Activated B cell treated with CpG ODN at 0.5 μM for 24 hours (primary cell): ENCODE data around the gene KCNQ1OT1. TPM values are rescaled to one million over a fixed set of nuclear protein-coding genes. Genes with fewer than 3 reads are reported as not detected.

Experiments used
- ATAC-seq: fragments of 200-7000 bp; cut with Tn5 transposase; one replicate; pipeline ENCODE4 v1.10.0; 2021; ENCODE audit warnings: low read depth, mild to moderate bottlenecking, moderate library complexity
- CTCF ChIA-PET: fragments of 350-600 bp; sonication (Branson Sonifier 250); formaldehyde crosslinking; loops from one replicate; lab custom pipeline; 2021; ENCODE audit warnings: antibody characterized with exemption; lab: Charles Lee
- POLR2A ChIA-PET: fragments of 350-600 bp; sonication (Branson Sonifier 250); formaldehyde crosslinking; loops from one replicate; lab custom pipeline; 2021; ENCODE audit warnings: antibody characterized with exemption; lab: Charles Lee
- DNase-seq: peaks from one replicate; pipeline ENCODE4 v3.0.0; 2022
- H3K27ac Mint-ChIP-seq: one replicate; pipeline ENCODE4 v1.8.0; 2020; ENCODE audit warnings: mixed read lengths
- H3K27me3 Mint-ChIP-seq: one replicate; pipeline ENCODE4 v1.8.0; 2021; ENCODE audit warnings: mixed read lengths
- H3K36me3 Mint-ChIP-seq: one replicate; pipeline ENCODE4 v1.8.0; 2021; ENCODE audit warnings: low read depth, mixed read lengths
- H3K4me1 Mint-ChIP-seq: one replicate; pipeline ENCODE4 v1.8.0; 2021; ENCODE audit warnings: mixed read lengths
- H3K4me3 Mint-ChIP-seq: one replicate; pipeline ENCODE4 v1.8.0; 2020; ENCODE audit warnings: mild to moderate bottlenecking, mixed read lengths
- H3K9me3 Mint-ChIP-seq: one replicate; pipeline ENCODE4 v1.8.0; 2020; ENCODE audit warnings: mixed read lengths
- intact Hi-C: fragments of 100-400 bp; cut with micrococcal nuclease; formaldehyde crosslinking; loops from one replicate; pipeline ENCODE4 v1.15.1; 2024
- total RNA-seq: library from RNA; stranded (reverse); gene quantifications from 2 replicates; pipeline ENCODE4 v1.2.3, GENCODE V29; 2022
- TF ChIP-seq, protein P1 (sequence below): fragments of 200-600 bp; IDR thresholded peaks from one replicate; pipeline ENCODE4 v1.8.0; 2022; ENCODE audit warnings: antibody characterized with exemption, mild to moderate bottlenecking

Gene KCNQ1OT1
- total RNA-seq, 1 donor from 2014 or later = 1.2 TPM

DNA sequence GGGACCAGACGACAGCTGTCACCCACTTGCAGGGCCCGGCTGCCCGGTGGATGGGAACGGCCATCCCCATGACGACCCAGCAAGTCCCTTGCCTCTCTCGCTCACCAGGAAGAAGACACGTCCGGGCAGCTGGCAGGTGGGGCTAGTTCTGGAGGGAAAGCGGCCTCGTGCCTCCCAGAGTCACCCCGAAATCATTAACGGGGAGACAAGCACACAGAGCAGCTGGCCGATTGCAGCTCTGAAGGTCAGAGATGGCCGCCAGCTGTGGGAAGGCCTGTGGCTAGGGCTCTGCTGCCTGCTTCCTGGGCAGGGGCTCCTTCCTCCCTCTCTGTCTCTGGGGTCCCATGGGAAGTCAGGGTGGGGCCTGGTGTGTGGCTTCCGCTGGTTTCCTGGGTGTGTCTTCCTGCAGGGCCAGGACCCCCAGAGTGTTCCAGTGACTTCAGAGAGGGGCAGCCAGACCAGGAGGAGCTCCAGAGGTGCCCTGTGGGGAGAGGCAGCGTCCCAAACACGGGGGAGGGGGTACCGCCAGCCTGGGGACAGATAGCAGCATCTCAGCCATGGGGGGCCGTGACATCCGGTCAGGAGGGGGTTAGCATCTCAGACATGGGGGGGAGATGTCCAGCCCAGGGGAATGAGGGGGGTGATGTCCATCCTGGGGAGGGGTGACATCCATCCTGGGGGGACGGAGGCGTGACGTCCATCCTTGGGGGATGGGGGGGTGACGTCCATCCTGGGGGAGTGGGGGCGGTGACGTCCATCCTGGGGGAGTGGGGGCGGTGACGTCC, 140.1 kb downstream of the KCNQ1OT1 start:
- H3K27me3 Mint-ChIP-seq = no peaks in the 10 kb centered on the region
- CTCF ChIA-PET = no interaction called here
- H3K4me1 Mint-ChIP-seq = peaks cover 22% of the 10 kb centered on the region
- no peaks in the 10 kb centered on the region for H3K9me3 Mint-ChIP-seq
- POLR2A ChIA-PET = no interaction called here
- no peak overlapping the region for H3K27ac Mint-ChIP-seq
- TF ChIP-seq, protein P1, sequence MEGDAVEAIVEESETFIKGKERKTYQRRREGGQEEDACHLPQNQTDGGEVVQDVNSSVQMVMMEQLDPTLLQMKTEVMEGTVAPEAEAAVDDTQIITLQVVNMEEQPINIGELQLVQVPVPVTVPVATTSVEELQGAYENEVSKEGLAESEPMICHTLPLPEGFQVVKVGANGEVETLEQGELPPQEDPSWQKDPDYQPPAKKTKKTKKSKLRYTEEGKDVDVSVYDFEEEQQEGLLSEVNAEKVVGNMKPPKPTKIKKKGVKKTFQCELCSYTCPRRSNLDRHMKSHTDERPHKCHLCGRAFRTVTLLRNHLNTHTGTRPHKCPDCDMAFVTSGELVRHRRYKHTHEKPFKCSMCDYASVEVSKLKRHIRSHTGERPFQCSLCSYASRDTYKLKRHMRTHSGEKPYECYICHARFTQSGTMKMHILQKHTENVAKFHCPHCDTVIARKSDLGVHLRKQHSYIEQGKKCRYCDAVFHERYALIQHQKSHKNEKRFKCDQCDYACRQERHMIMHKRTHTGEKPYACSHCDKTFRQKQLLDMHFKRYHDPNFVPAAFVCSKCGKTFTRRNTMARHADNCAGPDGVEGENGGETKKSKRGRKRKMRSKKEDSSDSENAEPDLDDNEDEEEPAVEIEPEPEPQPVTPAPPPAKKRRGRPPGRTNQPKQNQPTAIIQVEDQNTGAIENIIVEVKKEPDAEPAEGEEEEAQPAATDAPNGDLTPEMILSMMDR = no peak
- DNase-seq (peak; percentile 14), ATAC-seq (no peak)
- no peak overlapping the region for H3K4me3 Mint-ChIP-seq
- intact Hi-C loops = no loop called here
- peaks cover 3% of the 10 kb centered on the region for H3K36me3 Mint-ChIP-seq

DNA sequence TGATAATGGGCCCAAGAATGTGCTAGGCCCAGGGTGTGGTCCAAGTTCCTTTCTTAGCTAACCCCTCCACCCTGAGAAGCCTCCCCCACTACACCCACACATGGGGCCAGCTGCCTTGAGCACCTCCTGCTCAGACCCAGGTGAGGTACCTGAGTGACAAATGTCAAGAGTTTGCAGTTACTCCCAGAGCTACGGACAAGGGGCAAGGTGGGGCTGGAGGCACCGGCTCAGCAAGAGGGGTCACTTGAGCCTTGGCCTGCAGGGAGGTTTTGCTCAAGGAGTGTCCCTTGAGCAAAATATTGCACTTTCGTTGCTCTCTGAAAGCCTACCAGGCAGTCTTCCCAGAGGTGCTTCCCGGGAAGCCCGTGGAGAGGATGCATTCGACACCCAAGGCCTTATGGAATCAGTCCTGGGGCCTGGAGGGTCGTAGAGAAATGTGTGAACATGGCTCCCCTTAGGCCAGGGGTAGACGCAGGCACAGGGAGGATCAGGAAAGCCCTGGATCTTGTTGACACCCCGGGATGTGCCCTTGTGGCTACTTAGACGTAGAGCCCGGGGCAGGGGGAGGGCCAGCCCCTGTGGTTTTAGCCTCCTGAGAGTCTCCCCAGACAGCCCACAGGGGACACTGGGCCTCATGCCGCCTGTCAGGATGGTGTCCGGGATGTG, 140.8 kb downstream of the KCNQ1OT1 start:
- TF ChIP-seq, protein P1 = no peak
- Mint-ChIP-seq H3K27ac (no peak overlapping the region), H3K36me3 (no peaks in the 10 kb centered on the region), H3K27me3 (no peaks in the 10 kb centered on the region), H3K4me1 (peaks cover 22% of the 10 kb centered on the region), H3K4me3 (no peak overlapping the region), H3K9me3 (no peaks in the 10 kb centered on the region)
- ATAC-seq (no peak), DNase-seq (no peak)
- ChIA-PET POLR2A (no interaction called here), CTCF (no interaction called here)
- intact Hi-C loops = no loop called here

DNA sequence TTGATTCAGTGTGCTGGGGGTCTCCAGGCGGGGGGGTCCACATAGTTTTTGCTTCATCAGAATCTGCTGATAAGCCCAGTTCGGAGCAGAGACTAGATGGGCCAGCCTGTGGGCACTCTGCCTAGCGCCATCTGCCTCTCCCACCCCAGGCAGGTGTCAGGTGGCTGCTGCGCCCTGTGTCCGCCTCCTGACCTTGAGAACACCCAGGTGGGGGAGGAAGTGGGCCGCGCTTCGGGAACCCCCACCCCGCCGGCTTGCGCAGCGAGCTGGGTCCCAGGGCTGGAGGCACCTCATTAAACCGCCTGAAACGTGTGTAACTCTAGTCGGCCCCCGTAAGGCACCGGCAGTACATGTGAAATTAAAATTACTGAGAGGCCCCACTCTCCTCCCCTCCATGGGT, 141.4 kb downstream of the KCNQ1OT1 start:
- no peak for DNase-seq
- no peak for ATAC-seq
- Mint-ChIP-seq H3K27me3 (no peaks in the 10 kb centered on the region), H3K36me3 (no peaks in the 10 kb centered on the region), H3K27ac (no peak overlapping the region), H3K4me3 (no peak overlapping the region), H3K9me3 (no peaks in the 10 kb centered on the region), H3K4me1 (peaks cover 22% of the 10 kb centered on the region)
- TF ChIP-seq, protein P1 = no peak
- intact Hi-C loops = no loop called here
- POLR2A ChIA-PET = no interaction called here
- CTCF ChIA-PET = no interaction called here

Other genes starting within 250 kb of the KCNQ1OT1 start
- 1.1 and 1.4 TPM in 2 replicates for gene CDKN1C, start 185.8 kb upstream of the KCNQ1OT1 start, total RNA-seq
- 0.42 and 0.54 TPM in 2 replicates for gene PHLDA2, start 229.4 kb upstream of the KCNQ1OT1 start, total RNA-seq